Esophagus squamous epithelium (tissue), 4 donors: ENCODE results near the gene GTF2I.
"Not testable (repeated sequence)": the region's sequence is repeated elsewhere in the genome, so short reads cannot be mapped to it uniquely, and the experiment has no call there.

ENCODE experiments used
- POLR2A ChIP-seq, 4 donors: fragments of 450-650 bp; IDR thresholded peaks; one replicate each; pipeline ENCODE4 v1.6.1; 2017; ENCODE audit warnings: antibody characterized with exemption in 4 of 4, mild to moderate bottlenecking in 4 of 4, moderate library complexity in 3 of 4
- TF ChIP-seq, protein P1 (sequence below), 6 experiments: fragments of 450-650 bp in 4 of 6; fragments of 200-600 bp in 2 of 6; sonication (generic) in 2 of 6; IDR thresholded peaks; one replicate each; pipeline ENCODE4 v1.5.1; 2016 to 2019; ENCODE audit warnings: antibody characterized with exemption in 6 of 6, mild to moderate bottlenecking in 4 of 6, moderate library complexity in 4 of 6

DNA sequence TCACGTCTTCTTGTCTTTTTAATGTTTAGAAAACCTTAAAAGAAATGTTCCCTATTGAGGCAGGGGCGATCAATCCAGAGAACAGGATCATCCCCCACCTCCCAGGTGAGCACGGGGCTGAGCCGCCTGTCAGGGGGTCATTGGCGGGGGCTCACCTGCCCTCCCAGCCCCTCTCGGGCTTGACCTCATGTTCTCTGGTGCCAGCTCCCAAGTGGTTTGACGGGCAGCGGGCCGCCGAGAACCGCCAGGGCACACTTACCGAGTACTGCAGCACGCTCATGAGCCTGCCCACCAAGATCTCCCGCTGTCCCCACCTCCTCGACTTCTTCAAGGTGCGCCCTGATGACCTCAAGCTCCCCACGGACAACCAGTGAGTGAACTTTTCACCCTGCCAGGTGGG lies 121.5 kb downstream of the GTF2I start:
- TF ChIP-seq, protein P1, sequence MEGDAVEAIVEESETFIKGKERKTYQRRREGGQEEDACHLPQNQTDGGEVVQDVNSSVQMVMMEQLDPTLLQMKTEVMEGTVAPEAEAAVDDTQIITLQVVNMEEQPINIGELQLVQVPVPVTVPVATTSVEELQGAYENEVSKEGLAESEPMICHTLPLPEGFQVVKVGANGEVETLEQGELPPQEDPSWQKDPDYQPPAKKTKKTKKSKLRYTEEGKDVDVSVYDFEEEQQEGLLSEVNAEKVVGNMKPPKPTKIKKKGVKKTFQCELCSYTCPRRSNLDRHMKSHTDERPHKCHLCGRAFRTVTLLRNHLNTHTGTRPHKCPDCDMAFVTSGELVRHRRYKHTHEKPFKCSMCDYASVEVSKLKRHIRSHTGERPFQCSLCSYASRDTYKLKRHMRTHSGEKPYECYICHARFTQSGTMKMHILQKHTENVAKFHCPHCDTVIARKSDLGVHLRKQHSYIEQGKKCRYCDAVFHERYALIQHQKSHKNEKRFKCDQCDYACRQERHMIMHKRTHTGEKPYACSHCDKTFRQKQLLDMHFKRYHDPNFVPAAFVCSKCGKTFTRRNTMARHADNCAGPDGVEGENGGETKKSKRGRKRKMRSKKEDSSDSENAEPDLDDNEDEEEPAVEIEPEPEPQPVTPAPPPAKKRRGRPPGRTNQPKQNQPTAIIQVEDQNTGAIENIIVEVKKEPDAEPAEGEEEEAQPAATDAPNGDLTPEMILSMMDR (IDR thresholded peaks at IDR 0.05) = not testable (repeated sequence)
- TF ChIP-seq POLR2A (IDR thresholded peaks at IDR 0.05) = not testable (repeated sequence)
